GM21825 (cell line): ENCODE data around the gene TBC1D14.

ENCODE experiments used
- ATAC-seq: cut with Tn5 transposase; IDR thresholded peaks from one replicate; pipeline ENCODE4 v1.9.1; 2021; ENCODE audit warnings: mild to moderate bottlenecking, moderate library complexity; ENCODE audit not compliant: unreplicated experiment

TBC1D14 gene

DNA sequence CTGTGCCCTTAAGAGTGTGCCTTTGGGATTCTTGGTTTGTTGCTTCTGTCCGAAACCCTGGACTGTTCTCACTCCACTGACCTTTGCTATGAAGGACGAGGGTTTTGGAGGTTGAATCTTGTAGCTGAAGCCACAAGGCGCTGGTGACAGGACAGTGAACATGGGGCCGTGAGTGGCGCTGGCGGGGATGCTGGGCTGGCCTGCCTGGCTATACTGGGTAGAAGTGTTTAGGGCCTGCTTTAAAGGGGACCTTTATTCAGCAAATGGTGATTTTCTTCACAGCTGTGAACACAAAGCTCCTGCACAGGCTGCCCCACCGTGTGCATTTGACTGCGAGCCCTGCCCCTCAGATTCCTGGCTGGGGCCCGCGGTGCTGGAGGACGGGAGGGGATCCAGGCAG is 106.5 kb downstream of the TBC1D14 start:
- ATAC-seq = no peak

GRCh38 chr4:7016512-7016911 is 106.9 kb downstream of the TBC1D14 start:
- no peak for ATAC-seq

GRCh38 chr4:7017446-7018048 is 107.9 kb downstream of the TBC1D14 start:
- no peak for ATAC-seq

- no peak for ATAC-seq
Observed at GRCh38 chr4:7018281-7018680, 108.7 kb downstream of the TBC1D14 start.

- no peak for ATAC-seq
Observed at GRCh38 chr4:7019367-7019766, 109.7 kb downstream of the TBC1D14 start.

DNA sequence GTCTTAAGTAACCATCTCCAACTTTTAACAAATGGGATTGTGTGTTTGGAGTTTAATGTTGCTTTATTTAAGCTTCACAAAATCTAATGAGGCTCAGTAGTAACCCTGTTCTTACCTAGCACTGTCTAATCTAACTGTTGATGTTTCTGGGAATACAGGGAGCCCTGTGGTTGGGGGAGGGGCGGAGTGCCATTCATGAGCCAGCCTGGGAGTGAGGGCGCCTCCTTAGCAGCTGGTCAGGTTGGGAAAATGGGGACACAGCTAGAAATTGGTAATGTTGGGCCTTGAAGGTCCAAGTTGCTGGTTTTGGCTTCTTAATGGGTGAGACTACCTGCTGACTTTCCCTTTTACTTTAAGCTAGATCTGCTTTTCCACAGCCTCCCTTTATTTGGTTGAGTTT is 110.7 kb downstream of the TBC1D14 start:
- ATAC-seq = no peak

- ATAC-seq = no peak
Observed at GRCh38 chr4:7020856-7021255, 111.2 kb downstream of the TBC1D14 start.

GRCh38 chr4:7021355-7021754 is 111.7 kb downstream of the TBC1D14 start:
- no peak for ATAC-seq

DNA sequence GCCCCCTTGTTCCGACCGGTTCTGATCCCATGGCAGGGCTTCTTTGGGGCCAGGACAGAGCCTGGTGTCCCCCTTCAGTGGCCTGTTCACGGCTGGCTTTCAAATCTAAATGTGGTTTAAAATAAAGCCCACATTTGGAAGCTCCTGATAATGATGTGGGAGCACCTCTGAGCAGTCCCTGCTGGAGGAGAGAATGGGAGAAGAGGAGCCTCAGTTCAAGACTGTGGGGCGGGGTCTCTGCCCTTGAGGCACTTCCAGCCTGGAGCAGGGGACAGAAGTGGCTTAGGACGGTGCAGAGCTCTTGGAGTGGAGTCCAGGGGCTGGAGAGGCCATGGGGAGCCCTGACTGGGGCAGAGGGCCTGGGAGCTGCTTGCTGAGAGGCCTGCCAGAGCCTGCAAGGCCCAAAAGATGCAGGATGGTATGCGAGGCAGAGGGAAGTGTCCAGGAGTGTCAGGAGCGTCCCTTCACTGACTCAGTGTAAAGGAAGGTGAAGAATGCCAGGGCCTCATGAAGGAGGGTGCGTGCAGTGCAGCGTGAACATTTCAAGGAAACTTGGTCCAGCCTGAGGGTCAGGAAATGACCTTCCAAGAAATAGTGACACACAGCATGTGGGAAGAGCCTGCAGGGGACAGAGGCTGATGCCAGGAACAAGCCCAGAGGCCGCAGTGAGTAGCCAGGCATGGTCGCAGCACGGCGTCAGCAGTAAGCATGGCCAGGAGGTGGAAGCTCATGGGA is 112.5 kb downstream of the TBC1D14 start:
- no peak for ATAC-seq

DNA sequence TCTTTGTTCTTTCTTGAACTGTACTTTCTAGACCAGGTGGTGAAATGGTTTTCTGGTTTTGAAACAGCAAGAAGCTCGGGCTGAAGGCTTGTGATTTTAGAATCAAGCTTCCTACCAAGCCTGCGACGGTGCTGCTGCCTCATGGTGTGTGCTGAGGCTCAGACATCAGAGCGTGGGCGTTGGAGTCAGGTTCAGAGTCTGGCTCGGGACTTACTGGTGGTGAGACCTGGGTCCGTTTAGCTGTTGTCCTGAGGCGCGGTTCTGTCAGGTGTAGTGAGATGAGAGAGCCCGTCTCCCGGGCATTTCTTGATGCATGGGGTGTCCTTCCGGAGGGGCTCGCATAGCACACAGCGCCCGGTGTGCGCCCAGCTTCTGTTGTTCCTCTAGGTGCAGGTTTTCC is 113.9 kb downstream of the TBC1D14 start:
- ATAC-seq = no peak

DNA sequence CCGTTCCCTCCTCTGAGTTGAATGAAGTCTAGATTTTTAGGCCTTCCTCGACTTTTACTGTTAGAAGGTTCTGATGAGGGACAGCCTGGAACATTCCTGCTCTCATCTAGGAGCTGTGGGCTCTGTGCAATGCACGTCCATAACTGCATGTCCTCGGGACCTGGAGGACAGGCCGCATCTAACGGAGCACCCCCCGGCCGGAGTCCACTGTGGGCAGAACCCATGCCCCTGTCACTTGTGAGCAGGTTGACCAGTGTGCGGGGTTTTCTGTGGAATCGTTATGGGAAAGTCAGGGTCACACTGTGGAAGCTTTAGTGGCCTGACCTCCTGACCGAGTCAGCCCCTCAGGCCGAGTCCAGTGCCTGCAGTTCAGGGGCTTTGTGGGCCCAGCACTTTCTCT is 114.3 kb downstream of the TBC1D14 start:
- ATAC-seq = no peak

- no peak for ATAC-seq
Observed at GRCh38 chr4:7024336-7024890, 114.8 kb downstream of the TBC1D14 start.

GRCh38 chr4:7025040-7025602 is 115.5 kb downstream of the TBC1D14 start:
- no peak for ATAC-seq

- no peak for ATAC-seq
Observed at GRCh38 chr4:7026107-7026506, 116.5 kb downstream of the TBC1D14 start.

DNA sequence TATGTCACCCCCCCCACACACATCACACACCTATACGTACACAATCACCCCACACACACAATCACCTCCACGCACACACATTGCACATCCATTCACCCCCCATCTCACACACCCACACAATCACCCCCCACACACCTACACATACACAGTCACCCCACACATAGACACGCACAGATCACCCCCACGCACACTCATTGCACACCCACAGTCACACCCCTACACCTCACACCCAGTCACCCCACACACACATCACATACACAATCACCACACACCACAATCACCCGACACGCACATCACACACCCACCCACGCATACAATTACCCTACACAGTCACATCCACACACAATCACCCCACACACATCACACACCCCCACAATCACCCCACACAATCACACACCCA is 117.7 kb downstream of the TBC1D14 start:
- ATAC-seq = no peak

DNA sequence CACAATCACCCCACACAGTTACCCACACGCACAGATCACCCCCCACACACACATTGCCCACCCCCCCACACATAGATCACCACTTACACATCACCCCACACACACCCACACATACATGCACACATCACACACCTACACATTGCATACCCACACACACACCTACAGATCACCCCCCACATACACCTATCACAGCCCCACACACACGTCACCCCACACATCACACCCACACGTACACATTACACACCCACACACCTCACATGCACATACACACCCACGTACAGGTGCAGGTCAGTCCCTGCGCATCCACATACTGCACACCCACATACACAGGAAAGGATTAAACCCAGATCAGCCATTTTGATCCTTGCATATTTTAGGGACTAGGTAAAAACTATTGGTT is 118.3 kb downstream of the TBC1D14 start:
- ATAC-seq = no peak

DNA sequence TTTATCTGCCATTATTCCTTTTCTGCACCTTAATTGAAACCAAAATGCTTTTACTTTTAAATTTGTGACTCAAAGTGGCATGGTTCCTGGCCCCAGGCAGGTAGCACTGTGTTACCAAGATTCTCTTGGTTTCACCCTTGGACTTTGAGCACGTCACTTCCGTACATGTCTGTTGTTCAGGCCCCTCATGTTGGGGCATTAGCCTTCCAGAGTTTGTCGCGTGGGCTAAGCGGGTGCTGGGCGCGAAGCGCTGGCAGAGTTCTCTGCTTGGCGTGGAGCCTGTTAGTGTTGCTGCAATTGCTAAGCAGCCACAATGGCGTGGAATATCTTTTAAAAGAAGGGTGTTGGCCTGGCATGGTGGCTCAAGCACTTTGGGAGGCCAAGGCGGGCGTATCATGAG is 119.6 kb downstream of the TBC1D14 start:
- ATAC-seq = no peak

DNA sequence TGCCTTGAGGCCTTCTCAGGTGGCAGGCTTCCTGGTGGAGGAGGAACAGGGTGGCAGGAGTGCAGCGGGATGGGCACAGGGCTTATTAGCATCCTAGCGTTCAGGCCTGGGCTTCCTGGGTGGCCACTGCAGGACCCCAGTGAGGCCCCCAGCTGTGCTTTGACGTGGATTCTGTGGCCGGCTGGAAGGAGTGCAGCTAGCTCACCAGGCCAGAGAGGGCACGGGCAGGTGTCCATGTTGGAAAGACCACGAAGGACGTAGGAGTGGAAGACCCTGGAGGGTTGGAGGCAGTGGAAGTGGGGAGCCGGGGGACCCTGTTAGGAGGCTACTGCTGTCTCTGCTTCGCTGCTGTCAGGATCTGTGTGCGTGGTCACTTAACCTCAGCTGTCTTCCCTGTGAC is 120.3 kb downstream of the TBC1D14 start:
- no peak for ATAC-seq

DNA sequence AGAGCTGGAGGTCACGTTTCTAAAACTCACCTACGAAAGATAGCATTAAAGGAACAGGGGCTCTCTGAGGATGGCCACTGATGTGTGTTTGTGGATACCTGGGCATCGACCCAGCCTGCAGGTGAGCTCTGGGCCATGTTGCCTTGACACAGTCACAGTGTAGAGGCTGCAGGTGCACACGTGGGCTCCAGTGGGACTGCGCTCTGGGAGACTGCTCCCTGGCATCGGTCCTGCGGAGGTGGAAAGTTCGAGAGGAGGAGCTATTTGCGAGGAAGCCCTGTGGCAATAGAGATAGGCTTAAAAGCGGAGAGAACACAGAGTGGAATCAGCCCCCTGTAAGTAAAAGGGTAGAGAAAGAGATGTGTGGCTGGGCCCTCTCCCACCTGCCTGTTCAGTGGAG is 121.2 kb downstream of the TBC1D14 start:
- no peak for ATAC-seq

- no peak for ATAC-seq
Observed at GRCh38 chr4:7031558-7032449, 122.2 kb downstream of the TBC1D14 start.

GRCh38 chr4:7032596-7032995 is 123.0 kb downstream of the TBC1D14 start:
- ATAC-seq = no peak
